ENCODE data around the gene NKIRAS1. TPM values are rescaled to one million over a fixed set of nuclear protein-coding genes. Genes with fewer than 3 reads are reported as not detected.
A peak's percentile ranks its signal among the peaks of the same experiment; 100 is the strongest.

NKIRAS1 gene
- total and polyA plus RNA-seq, 2 experiments from 2014 or later = 9.2 to 9.7 TPM

- DNase-seq (ENCODE audit: low spot score) (no peak), ATAC-seq (no peak)
- Histone ChIP-seq H3K4me2 (0 out of 2 replicates have a peak overlapping the region, but pooled peaks have one; percentile 90), H4K20me1 (replicated peaks; ENCODE audit: insufficient read depth) (peaks cover 14% of the 10 kb centered on the region), H3K27ac (ENCODE audit: low read depth) (no peak overlapping the region), H3K4me1 (ENCODE audit: insufficient read depth) (peaks cover 21% of the 10 kb centered on the region), H3K9me2 (ENCODE audit: insufficient read depth) (no peaks in the 10 kb centered on the region), H3K27me3 (ENCODE audit: insufficient read depth) (peaks cover 10% of the 10 kb centered on the region), H3K4me3 (no peak overlapping the region), H3K36me3 (ENCODE audit: insufficient read depth) (peaks cover 19% of the 10 kb centered on the region), H3F3A (replicated peaks; ENCODE audit: low read depth) (peaks cover 14% of the 10 kb centered on the region), H2AFZ (no peak overlapping the region), H3K79me2 (replicated peaks; ENCODE audit: insufficient read depth) (peaks cover 79% of the 10 kb centered on the region)
- Mint-ChIP-seq H3K27me3 (ENCODE audit: insufficient read depth, low read depth, poor library complexity) (peaks cover 22% of the 10 kb centered on the region), H3K4me3 (no peak overlapping the region), H3K4me1 (peaks cover 20% of the 10 kb centered on the region), H3K27ac (no peak overlapping the region; the same call in 1 of the 2 replicates), H3K9me3 (no peaks in the 10 kb centered on the region), H3K36me3 (ENCODE audit: low read depth) (peaks cover 33% of the 10 kb centered on the region)
- TF ChIP-seq NANOG (IDR thresholded peaks at IDR 0.05; ENCODE audit: borderline replicate concordance) = no peak
- TF ChIP-seq ZNF114 (CRISPR knock-in tag; IDR thresholded peaks at IDR 0.05) = no peak
- no peak for TF ChIP-seq EZH2phosphoT487 (IDR thresholded peaks at IDR 0.05; ENCODE audit: unreplicated experiment)
- TF ChIP-seq CREB1 (CRISPR knock-in tag; IDR thresholded peaks at IDR 0.05; ENCODE audit: low read depth) = no peak
- TF ChIP-seq EZH2 (IDR thresholded peaks at IDR 0.05; ENCODE audit: low read depth, unreplicated experiment) = no peak
- no peak for TF ChIP-seq JUNB (IDR thresholded peaks at IDR 0.05; ENCODE audit: unreplicated experiment)
- TF ChIP-seq REST (IDR thresholded peaks at IDR 0.05; ENCODE audit: unreplicated experiment) = no peak
- no peak for TF ChIP-seq ZNF462 (CRISPR knock-in tag; IDR thresholded peaks at IDR 0.05)
- no peak for TF ChIP-seq CTCF (conservative IDR thresholded peaks at IDR 0.05; ENCODE audit: low read depth in 2 of 2)
- no peak for TF ChIP-seq POLR2AphosphoS5 (IDR thresholded peaks at IDR 0.05; ENCODE audit: low read depth)
- TF ChIP-seq STAT1 (IDR thresholded peaks at IDR 0.05; ENCODE audit: unreplicated experiment) = no peak
- TF ChIP-seq ETS1 (IDR thresholded peaks at IDR 0.05) = no peak
These were observed 2.7 kb downstream of the NKIRAS1 start for GRCh38 chr3:23913873-23914743.

All from GM23338 (cell line).